HUES48 (cell line): ENCODE data around the gene MRPL38.
A peak's percentile ranks its signal among the peaks of the same experiment; 100 is the strongest.

Source experiments
- H3K27ac ChIP-seq: one replicate; pipeline ENCODE4 v1.7.0; 2013; ENCODE audit warnings: low read depth, low read length, inconsistent platforms
- H3K27me3 ChIP-seq: 2 replicates; pipeline ENCODE4 v1.6.1; 2013; ENCODE audit warnings: mild to moderate bottlenecking, low read length; ENCODE audit not compliant: control insufficient read depth, insufficient read depth
- H3K36me3 ChIP-seq: 2 replicates; pipeline ENCODE4 v1.6.1; 2013; ENCODE audit warnings: low read length; ENCODE audit not compliant: control insufficient read depth, insufficient read depth
- H3K4me1 ChIP-seq: 2 replicates; pipeline ENCODE4 v1.6.1; 2013; ENCODE audit warnings: mild to moderate bottlenecking, low read length; ENCODE audit not compliant: control insufficient read depth, insufficient read depth
- H3K4me3 ChIP-seq: 2 replicates; pipeline ENCODE4 v1.5.1; 2013; ENCODE audit warnings: mild to moderate bottlenecking, low read depth, low read length
- H3K9ac ChIP-seq: 2 replicates; pipeline ENCODE4 v1.6.1; 2013; ENCODE audit warnings: mild to moderate bottlenecking, low read depth, low read length, moderate library complexity
- H3K9me3 ChIP-seq: 2 replicates; pipeline ENCODE4 v1.6.1; 2013; ENCODE audit warnings: low read length; ENCODE audit not compliant: control insufficient read depth, insufficient read depth

MRPL38 gene

GRCh38 chr17:75881678-75882454, 22.8 kb downstream of the MRPL38 start:
- Histone ChIP-seq H3K4me3 (no peak overlapping the region), H3K27me3 (peaks cover 26% of the 10 kb centered on the region), H3K27ac (no peak overlapping the region), H3K4me1 (peaks cover under 1% of the 10 kb centered on the region; the same call in 1 of the 2 replicates), H3K9ac (no peak overlapping the region), H3K9me3 (no peaks in the 10 kb centered on the region), H3K36me3 (no peaks in the 10 kb centered on the region)

GRCh38 chr17:75880266-75880665, 24.4 kb downstream of the MRPL38 start:
- no peaks in the 10 kb centered on the region for H3K9me3 ChIP-seq
- peaks cover 11% of the 10 kb centered on the region; the same call in 1 of the 2 replicates for H3K4me1 ChIP-seq
- H3K9ac ChIP-seq: no peak overlapping the region
- H3K27me3 ChIP-seq: peaks cover 29% of the 10 kb centered on the region
- H3K4me3 ChIP-seq: no peak overlapping the region
- H3K27ac ChIP-seq: no peak overlapping the region
- H3K36me3 ChIP-seq: no peaks in the 10 kb centered on the region

GRCh38 chr17:75878174-75878998, 26.3 kb downstream of the MRPL38 start, which contains the start of gene TRIM47:
Gene TRIM47, minus strand, starts transcription at chr17:75878581. Its CDS starts 33 bp downstream, at chr17:75878548.
- peak within 1 kb of the TSS; percentile 68 for H3K27ac ChIP-seq
- H3K9me3 ChIP-seq: no peaks in the 10 kb centered on the region
- H3K4me3 ChIP-seq: peak within 1 kb of the TSS; percentile 73
- H3K9ac ChIP-seq: no peak within 1 kb of the TSS; the same call in 1 of the 2 replicates
- peaks cover 29% of the 10 kb centered on the region for H3K27me3 ChIP-seq
- H3K4me1 ChIP-seq: peaks cover 11% of the 10 kb centered on the region; the same call in 1 of the 2 replicates
- H3K36me3 ChIP-seq: no peaks in the 10 kb centered on the region

DNA sequence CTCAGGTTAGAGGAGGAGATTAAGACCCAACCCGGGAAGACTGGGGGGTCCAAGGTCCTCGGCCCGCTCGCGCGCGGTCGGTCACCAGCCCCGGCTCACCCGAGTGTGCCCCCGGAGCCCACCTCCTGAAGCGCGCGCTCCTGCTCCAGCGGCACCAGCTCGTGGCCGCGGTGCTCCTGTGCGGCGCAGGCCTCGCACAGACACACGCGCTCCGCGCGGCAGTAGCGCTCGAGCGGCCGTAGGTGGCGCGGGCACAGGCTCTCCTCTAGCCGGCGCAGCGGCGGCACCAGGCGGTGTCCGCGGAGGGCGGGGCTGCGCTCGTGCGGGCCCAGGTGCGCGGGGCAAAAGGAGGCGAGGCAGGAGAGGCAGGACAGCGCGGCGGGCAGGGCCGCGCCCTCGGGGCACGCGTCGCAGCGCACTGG, 26.9 kb downstream of the MRPL38 start:
- Histone ChIP-seq H3K27ac (peak overlapping the region; percentile 68), H3K4me3 (peak overlapping the region; percentile 73), H3K4me1 (peaks cover 11% of the 10 kb centered on the region; the same call in 1 of the 2 replicates), H3K27me3 (peaks cover 29% of the 10 kb centered on the region), H3K9me3 (no peaks in the 10 kb centered on the region), H3K9ac (no peak overlapping the region; the same call in 1 of the 2 replicates), H3K36me3 (no peaks in the 10 kb centered on the region)

- H3K9ac ChIP-seq: no peak overlapping the region
- H3K4me1 ChIP-seq: peaks cover 11% of the 10 kb centered on the region; the same call in 1 of the 2 replicates
- H3K27ac ChIP-seq: peak overlapping the region; percentile 68
- H3K27me3 ChIP-seq: peaks cover 29% of the 10 kb centered on the region
- H3K4me3 ChIP-seq: peak overlapping the region; percentile 73
- no peaks in the 10 kb centered on the region for H3K9me3 ChIP-seq
- no peaks in the 10 kb centered on the region for H3K36me3 ChIP-seq
These were observed 27.5 kb downstream of the MRPL38 start for GRCh38 chr17:75876938-75877751.

DNA sequence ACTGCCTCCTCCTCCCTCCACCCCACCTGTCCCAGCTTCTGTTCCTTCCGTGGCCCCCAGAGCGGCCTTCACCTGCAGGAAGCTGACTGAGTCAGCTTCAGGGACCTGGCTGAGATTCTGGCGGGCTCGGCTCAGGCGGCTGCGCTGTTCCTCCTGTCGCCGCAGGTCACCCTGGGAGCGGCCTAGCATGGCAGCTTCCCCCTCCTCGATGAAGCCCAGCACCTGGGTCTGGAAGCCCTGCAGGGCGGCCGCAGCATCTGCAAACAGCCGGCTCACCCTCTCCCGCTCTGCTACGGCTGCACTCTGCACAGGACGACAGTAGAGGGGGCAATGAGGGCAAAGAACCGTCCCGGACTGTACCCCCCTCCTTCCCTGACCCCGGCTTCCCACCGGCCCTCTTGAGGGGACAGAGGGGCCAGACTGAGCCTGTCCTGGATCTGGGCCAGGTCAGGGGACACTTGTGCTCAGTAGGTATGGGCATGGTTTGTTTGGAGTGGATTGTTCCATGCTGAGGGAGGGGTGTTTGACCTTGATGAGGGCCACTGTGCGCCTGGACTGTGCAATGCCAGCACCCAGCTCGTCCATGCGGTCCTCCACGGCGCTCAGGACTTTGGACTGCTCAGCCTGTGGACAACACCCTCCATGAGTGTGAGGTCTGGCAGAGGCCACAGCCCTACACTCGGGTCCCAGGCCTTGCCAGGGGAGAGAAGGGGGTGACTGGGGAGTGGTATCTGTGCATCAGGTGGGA, 28.3 kb downstream of the MRPL38 start:
- peak overlapping the region; percentile 73; the same call in 1 of the 2 replicates for H3K4me3 ChIP-seq
- H3K27ac ChIP-seq: peak overlapping the region; percentile 68

DNA sequence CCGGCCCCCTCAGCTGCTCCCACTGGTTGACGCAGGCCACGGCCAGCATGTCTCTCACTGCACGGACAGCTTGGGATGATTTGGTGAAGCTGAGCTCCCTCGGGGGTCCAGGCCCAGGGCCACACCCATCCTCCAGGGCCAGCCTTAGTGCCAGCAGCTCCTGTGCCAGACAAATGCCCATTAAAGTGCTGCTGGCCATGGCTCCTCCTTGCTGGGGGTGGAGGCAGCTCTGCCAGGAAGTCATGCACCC, 28.8 kb downstream of the MRPL38 start:
- H3K4me1 ChIP-seq: peaks cover 11% of the 10 kb centered on the region; the same call in 1 of the 2 replicates
- H3K9me3 ChIP-seq: no peaks in the 10 kb centered on the region
- H3K27me3 ChIP-seq: peaks cover 29% of the 10 kb centered on the region
- no peak overlapping the region for H3K27ac ChIP-seq
- no peaks in the 10 kb centered on the region for H3K36me3 ChIP-seq
- no peak overlapping the region for H3K4me3 ChIP-seq
- H3K9ac ChIP-seq: no peak overlapping the region

More for the DNA sequence above, 28.3 kb downstream of the MRPL38 start:
- Histone ChIP-seq H3K27me3 (peaks cover 29% of the 10 kb centered on the region), H3K36me3 (no peaks in the 10 kb centered on the region), H3K4me1 (peaks cover 11% of the 10 kb centered on the region; the same call in 1 of the 2 replicates), H3K9me3 (no peaks in the 10 kb centered on the region), H3K9ac (no peak overlapping the region)

GRCh38 chr17:75875182-75875939, 29.3 kb downstream of the MRPL38 start:
- Histone ChIP-seq H3K4me3 (no peak overlapping the region), H3K9me3 (no peaks in the 10 kb centered on the region), H3K4me1 (peaks cover 11% of the 10 kb centered on the region; the same call in 1 of the 2 replicates), H3K27me3 (peaks cover 29% of the 10 kb centered on the region), H3K9ac (no peak overlapping the region), H3K36me3 (no peaks in the 10 kb centered on the region), H3K27ac (no peak overlapping the region)

GRCh38 chr17:75874323-75875181, 30.1 kb downstream of the MRPL38 start:
- Histone ChIP-seq H3K27ac (no peak overlapping the region), H3K36me3 (no peaks in the 10 kb centered on the region), H3K9ac (no peak overlapping the region), H3K27me3 (peaks cover 29% of the 10 kb centered on the region), H3K9me3 (no peaks in the 10 kb centered on the region), H3K4me1 (peaks cover 11% of the 10 kb centered on the region; the same call in 1 of the 2 replicates), H3K4me3 (no peak overlapping the region)
